22Rv1 (cell line): ENCODE results near the gene NRROS.

ENCODE experiments used
- H3K27ac ChIP-seq: fragments of 450-650 bp; 2 replicates; pipeline ENCODE4 v1.5.1; 2017
- CTCF ChIP-seq: fragments of 450-650 bp; IDR thresholded peaks from 2 replicates; pipeline ENCODE4 v1.5.1; 2017; ENCODE audit warnings: mild to moderate bottlenecking
- ZFX ChIP-seq: fragments of 450-650 bp; IDR thresholded peaks from 2 replicates; pipeline ENCODE4 v1.6.1; 2017; ENCODE audit warnings: antibody characterized with exemption, borderline replicate concordance

The NRROS gene

GRCh38 chr3:196660381-196661166, 21.1 kb downstream of the NRROS start:
- TF ChIP-seq ZFX = no peak
- no peak for TF ChIP-seq CTCF
- H3K27ac ChIP-seq = no peak overlapping the region

- no peak for TF ChIP-seq CTCF
- TF ChIP-seq ZFX = no peak
Measured at GRCh38 chr3:196661400-196661799, 21.9 kb downstream of the NRROS start.

GRCh38 chr3:196662033-196662432, 22.5 kb downstream of the NRROS start:
- H3K27ac ChIP-seq = no peak overlapping the region
- TF ChIP-seq ZFX = no peak
- no peak for TF ChIP-seq CTCF

More at GRCh38 chr3:196661400-196661799, 21.9 kb downstream of the NRROS start:
- no peak overlapping the region for H3K27ac ChIP-seq

GRCh38 chr3:196662711-196663571, 23.4 kb downstream of the NRROS start:
- H3K27ac ChIP-seq = no peak overlapping the region
- no peak for TF ChIP-seq CTCF

GRCh38 chr3:196666001-196666867, 26.7 kb downstream of the NRROS start:
- no peak for TF ChIP-seq ZFX
- no peak for TF ChIP-seq CTCF
- H3K27ac ChIP-seq = no peak overlapping the region

- TF ChIP-seq CTCF = no peak
- no peak for TF ChIP-seq ZFX
- H3K27ac ChIP-seq = no peak overlapping the region
Measured at GRCh38 chr3:196667056-196667825, 27.7 kb downstream of the NRROS start.
